Measurements from ENCODE around the gene MIEN1.
A peak's percentile ranks its signal among the peaks of the same experiment; 100 is the strongest.
"Not testable (repeated sequence)": the region's sequence is repeated elsewhere in the genome, so short reads cannot be mapped to it uniquely, and the experiment has no call there.

MIEN1 gene

DNA sequence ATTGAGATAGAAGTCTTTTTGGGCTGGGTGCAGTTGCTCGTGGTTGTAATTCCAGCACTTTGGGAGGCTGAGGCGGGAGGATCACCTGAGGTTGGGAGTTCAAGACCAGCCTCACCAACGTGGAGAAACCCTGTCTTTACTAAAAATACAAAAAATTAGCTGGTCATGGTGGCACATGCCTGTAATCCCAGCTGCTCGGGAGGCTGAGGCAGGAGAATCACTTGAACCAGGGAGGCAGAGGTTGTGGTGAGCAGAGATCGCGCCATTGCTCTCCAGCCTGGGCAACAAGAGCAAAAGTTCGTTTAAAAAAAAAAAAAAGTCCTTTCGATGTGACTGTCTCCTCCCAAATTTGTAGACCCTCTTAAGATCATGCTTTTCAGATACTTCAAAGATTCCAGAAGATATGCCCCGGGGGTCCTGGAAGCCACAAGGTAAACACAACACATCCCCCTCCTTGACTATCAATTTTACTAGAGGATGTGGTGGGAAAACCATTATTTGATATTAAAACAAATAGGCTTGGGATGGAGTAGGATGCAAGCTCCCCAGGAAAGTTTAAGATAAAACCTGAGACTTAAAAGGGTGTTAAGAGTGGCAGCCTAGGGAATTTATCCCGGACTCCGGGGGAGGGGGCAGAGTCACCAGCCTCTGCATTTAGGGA is 31.0 kb downstream of the MIEN1 start:
- not testable (repeated sequence) for DNase-seq (ENCODE audit: low read depth)

DNA sequence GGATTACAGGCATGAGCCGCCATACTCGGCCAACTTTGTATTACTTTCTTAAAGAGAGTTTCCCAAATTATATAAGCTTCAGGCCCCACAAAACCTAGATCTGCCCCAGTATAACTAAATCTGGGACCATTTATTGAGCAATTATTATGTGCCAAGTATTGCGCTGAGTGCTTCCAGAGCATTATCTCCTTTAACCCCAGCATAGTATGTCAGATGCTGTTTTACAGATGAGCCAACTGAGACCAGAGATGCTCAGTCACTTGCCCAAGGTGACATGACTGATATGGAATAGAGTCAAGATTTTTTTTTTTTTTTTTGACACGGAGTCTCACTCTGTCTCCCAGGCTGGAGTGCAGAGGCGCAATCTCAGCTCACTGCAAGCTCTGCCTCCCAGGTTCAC is 32.4 kb downstream of the MIEN1 start:
- no peak for DNase-seq (ENCODE audit: low read depth)

DNA sequence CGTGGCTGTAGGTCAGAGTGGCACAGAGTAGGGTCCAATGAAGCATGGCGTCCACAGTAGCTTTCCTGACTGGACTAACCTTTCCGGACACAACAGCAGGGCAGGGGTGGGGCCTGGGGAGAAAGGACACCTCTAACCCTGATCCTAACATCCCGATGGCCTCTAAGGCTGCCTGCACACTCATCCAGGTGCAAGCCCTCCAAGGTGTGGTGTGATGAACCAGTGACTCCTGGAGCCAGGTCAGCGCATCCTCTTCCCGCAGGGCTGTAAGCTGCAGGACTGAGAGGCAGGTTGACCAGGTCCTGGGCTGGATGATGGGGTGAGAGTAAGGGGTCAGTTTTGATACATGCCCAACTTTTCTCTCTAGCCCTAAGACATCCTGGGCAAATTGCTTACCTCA is 33.6 kb downstream of the MIEN1 start:
- no peak for DNase-seq (ENCODE audit: low read depth)

DNA sequence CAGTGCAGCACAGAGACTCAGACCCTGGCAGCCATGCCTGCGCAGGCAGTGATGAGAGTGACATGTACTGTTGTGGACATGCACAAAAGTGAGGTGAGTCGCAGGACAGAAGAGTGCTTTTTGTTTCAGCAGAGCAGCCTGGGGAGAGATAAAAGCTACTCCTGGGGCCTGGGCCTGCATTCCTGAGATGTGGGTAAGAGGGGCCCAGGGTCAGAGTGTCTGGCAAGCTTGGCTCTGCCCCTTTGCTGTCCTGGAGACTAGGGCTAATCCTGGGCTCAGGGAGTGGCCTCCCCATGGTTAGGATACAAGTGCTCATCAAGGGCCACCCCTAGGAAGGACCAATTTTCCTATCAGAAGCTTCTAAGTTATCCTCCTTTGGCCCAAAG is 35.2 kb downstream of the MIEN1 start:
- DNase-seq (ENCODE audit: low read depth), result no peak

DNA sequence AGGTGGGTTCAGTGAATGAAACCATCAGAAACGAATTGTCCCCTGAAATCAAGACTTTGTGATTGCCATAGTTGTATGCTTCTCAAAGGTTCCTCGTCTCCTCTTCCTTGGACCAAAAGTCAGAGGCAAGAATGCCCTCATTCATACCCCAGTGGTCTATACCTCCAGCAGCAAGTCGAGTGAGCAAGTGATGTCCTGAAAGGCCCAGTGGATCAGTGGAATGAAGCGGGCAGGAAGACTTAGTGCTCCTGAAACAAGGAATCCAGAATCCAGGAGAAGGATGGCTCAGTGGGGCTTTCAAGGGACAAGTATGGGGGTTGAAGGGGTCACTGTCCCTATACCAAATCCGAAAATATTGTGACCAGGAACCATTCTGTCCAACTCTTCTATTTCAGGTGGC is 35.7 kb downstream of the MIEN1 start:
- DNase-seq (ENCODE audit: low read depth), result no peak

DNA sequence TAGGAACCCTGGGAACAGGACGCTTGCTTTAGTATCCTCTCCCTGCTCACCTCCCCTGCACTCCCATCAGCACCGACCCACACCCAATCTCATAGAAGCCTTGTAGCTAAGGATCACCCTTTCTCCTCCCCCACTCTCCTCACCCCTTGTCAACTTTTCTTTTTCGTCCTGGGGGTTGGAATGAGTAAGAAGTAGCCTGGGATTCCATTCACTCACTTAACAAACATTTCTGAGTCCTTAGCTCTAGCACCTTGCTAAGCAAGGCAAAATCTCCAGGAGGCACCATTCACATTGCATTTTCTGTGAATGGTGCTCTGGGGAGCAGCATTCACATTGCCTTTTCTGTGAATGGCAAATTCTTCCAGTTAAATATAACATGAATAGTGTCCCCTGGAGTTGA is 41.4 kb downstream of the MIEN1 start:
- DNase-seq (ENCODE audit: low read depth), result no peak

DNA sequence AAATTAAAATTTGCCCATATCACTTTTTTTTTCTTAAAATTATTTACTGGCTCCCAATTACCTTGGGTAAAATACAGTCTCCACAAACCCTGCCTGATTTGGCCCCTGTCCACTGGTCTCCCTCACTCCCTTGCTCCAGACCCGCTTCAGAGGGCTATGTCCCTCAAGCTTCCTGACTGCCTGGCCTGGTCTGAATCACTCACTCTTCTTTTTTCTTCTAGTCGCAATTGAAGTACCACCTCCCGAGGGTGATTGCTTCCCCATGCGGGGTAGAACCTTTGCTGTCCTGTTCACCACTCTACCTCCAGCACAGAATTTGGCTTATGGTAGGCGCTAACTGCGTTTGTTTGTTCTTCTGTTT is 41.9 kb downstream of the MIEN1 start:
- no peak for DNase-seq (ENCODE audit: low read depth)

DNA sequence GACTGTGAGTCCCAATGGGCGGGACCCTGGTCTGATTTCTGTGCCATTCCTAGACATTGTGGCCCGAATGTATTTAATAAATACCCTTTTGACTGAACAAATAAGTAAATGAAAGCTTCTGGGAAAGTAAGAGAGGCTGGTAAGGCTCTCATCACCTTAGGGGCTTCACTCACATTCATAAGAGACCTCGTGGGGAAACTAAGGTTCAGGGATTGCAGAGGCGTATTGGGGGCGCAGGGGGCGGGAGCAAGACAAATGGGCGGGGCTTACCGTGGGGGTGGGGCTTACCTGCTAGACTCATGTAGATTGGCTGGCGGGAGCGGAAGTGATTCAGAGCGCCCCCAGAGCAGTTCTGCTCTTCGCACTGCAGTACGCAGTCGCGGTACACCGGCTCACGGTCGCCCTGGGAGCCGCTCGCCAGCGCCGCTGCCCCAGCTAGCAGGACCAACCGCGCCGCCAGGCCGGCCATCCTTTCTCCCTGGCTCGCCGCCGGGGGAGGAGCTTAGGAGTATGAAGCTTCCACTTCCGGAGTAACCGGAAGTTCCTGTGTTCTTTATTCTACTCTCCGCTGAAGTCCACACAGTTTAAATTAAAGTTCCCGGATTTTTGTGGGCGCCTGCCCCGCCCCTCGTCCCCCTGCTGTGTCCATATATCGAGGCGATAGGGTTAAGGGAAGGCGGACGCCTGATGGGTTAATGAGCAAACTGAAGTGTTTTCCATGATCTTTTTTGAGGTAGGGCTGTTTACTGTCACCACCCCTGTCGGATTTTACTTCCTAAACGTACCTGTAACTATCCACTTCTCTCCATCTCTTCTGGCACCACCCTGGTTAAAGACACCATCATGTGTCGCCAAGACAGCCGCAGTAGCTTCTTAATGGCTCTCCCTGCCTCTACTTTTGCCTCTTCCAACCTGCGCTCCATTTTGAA is 42.5 kb downstream of the MIEN1 start, which contains the start of gene PGAP3:
PGAP3 (minus strand) TSS at position 512 of the 929 bp plus-strand sequence; CDS start at position 469, 43 bp downstream.
- DNase-seq (ENCODE audit: low read depth), result peak; percentile 66

DNA sequence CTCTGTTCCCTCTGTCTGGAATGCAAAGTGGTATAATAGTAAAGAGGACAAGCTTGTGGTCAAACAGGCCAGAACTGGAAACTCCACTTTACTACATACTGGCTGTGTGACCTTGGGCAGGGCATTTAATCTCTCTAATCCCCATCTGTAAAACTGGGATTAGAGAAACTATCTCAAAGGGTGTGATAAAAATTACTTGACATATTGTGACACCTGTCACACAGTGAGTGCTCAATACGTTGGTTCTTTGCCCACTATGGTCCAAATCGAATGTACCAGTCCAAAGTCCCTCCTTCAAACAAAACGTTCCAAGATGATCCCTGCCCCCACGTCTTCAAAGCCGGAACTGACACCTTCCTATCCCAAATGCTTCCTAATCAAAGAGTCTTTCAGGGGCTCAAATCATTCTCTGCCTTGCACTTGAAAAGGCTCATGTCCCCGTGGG is 43.2 kb downstream of the MIEN1 start:
- no peak for DNase-seq (ENCODE audit: low read depth)

DNA sequence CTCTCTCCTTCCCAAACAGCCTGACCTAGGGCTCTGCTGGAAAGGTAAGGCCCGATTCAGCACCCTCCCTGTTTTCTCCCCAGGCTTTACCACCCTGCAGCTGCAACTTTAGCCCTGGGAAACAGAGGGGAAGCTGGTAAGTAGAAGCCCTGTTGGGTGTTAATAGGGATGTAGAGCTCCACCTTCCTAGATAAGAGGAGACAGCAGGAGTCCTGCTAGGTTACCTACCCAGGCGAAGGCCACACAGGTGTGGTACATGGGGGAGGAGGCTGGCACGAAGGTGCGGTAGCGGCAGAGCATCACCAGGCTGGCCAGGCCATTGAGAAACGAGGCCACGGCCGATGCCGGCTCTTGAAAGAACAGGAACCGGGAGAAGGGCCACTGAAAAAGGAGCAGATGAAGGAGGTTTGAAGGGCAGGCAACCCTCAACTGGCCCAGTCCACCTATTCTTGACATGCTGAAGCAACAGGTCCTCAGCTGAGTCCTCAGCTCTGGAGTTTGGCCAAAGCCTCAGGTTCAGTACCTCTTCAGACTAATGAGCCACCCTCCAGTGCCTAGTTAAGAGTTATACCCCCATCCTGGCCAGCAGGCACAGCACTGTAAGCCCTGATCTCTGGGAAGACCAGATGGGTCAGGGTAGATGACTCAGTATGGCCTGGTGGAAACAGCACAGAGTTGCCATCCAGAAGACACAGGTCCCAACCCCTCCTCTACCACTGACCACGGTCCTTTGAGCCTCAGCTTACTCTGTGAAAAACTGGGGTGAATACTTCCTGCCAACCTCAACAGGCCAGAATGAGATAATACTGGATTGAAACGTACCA is 45.8 kb downstream of the MIEN1 start:
- DNase-seq (ENCODE audit: low read depth), result no peak

DNA sequence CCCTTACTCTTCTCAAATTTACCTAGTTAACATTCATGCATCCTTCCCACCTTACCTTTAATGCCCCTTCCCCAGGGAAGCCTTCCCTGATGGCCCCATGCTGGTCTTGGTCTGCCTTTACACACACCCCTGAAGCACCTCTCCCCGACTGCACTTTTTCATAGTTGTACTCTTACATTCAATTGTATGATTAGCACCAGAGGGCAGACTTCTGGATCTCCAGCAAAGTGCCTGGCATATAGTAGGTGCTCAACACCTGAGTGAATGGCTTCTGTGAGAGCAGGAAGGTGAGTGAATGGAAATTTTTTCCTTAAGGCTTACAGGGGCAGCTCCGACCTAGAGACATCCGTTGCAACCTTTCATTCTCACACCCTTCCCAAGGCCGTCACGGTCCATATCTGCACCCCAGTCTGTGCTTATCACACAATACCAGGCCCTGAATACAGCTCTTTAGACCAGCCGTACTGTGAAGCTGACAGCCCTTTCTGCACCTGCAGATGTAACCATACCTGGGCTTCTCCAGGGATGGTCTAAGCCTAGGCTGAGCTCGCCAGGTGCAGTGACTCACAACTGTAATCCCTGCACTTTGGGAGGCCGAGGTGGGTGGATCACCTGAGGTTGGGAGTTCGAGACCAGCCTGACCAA is 46.9 kb downstream of the MIEN1 start:
- DNase-seq (ENCODE audit: low read depth), result no peak

DNA sequence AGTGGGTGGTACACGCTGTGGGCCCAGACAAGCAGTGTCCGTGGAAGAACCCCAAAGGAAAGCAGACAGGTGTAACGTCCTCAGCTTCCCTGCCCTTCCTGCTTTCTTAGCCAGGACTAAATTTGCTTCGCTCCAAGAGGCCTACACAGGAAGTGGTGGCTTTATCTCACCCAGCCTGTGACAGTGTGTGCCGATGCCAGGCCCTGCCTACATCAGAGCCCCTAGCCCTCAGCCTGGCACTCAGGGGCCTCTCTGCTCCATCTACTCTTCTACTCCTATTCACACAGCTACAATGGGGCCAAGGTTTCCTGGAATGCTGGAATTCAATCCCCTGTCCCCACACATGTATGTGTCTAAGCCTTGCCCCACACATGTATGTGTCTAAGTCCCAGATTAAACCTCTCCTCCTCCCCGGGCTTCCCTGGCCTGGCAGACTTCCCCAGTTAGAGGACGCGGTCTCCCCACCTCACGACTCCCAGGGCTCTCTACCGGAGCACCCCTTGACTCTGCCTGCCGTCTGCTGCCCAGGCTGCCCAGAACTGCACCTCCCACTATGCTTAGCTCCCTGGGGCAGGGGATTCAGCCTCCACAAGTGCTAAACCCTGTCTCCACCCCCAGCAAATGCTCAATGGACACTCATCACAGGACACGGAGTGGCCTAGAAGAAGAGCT is 50.7 kb downstream of the MIEN1 start:
- no peak for DNase-seq (ENCODE audit: low read depth)

All from stimulated activated CD8-positive, alpha-beta memory T cell treated with anti-CD3 and anti-CD28 coated beads, Interleukin-15, amount 100 ng/mL, for 24 hours (primary cell).